GM12801 (cell line): ENCODE measurements around the gene MRPL42.

Source experiments
- TF ChIP-seq, protein P1 (sequence below): IDR thresholded peaks from one replicate; pipeline ENCODE4 v1.5.1; 2011; ENCODE audit warnings: control low read depth; ENCODE audit not compliant: insufficient read length; ENCODE audit errors: extremely low read depth

Gene MRPL42

DNA sequence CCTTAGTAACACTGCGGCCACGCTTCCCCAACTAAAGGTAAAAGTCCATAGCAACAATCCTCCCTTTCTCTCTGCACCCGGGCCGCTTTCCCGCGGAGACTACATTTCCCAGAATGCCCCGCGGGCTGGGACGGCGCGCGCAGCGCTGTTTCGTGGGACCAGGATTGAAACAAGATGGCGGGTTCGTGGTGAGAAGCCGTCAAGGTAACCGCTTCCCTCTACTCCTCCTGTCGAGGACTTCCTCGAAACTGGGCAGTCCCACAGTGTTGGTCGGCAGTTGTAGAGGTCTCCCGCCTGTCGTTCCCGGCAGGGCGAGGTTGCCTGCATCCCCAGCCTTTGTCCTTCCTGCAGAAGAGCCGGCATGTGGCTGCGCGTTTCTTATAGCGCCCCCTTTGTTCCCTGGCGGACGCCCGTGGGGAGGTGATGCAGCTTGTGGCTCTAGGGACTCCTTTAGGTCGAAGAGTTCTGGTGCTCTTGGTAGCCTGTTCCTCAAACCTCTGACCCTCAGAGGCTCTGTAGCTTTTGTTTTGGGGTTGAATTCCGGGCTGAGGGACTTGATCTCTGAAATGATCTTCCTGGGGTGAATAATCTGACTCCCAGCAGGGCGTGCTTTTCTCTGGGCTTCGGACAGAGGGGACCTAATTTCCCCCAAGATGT lies at the start of gene MRPL42:
MRPL42 (plus strand) TSS at position 164 of the 657 bp plus-strand sequence. CDS start 1,772 bp downstream, outside the sequence.
- TF ChIP-seq, protein P1, sequence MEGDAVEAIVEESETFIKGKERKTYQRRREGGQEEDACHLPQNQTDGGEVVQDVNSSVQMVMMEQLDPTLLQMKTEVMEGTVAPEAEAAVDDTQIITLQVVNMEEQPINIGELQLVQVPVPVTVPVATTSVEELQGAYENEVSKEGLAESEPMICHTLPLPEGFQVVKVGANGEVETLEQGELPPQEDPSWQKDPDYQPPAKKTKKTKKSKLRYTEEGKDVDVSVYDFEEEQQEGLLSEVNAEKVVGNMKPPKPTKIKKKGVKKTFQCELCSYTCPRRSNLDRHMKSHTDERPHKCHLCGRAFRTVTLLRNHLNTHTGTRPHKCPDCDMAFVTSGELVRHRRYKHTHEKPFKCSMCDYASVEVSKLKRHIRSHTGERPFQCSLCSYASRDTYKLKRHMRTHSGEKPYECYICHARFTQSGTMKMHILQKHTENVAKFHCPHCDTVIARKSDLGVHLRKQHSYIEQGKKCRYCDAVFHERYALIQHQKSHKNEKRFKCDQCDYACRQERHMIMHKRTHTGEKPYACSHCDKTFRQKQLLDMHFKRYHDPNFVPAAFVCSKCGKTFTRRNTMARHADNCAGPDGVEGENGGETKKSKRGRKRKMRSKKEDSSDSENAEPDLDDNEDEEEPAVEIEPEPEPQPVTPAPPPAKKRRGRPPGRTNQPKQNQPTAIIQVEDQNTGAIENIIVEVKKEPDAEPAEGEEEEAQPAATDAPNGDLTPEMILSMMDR = no peak

DNA sequence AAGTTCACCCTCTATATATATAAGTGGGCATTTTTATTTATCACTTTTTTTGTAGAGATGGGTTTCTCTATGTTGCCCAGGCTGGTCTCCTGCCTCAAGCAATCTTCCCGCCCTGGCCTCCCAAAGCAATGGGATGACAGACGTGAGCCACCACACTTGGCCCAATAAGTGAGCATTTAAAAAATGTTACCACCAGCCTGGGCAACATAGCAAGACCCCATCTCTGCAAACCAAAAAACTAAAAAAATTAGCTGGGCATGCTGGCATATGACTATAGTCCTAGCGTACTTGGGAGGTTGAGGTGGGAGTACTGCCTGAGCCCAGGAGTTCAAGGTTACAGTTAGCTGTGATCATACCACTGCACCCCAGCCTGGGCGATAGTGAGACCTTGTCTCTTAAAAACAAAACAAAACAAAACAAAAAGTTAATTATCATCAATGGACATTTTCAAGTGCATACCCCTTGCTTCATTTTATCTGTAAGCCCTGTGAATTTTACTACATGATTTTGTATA lies 49.3 kb upstream of the MRPL42 start:
- TF ChIP-seq, protein P1 = no peak

DNA sequence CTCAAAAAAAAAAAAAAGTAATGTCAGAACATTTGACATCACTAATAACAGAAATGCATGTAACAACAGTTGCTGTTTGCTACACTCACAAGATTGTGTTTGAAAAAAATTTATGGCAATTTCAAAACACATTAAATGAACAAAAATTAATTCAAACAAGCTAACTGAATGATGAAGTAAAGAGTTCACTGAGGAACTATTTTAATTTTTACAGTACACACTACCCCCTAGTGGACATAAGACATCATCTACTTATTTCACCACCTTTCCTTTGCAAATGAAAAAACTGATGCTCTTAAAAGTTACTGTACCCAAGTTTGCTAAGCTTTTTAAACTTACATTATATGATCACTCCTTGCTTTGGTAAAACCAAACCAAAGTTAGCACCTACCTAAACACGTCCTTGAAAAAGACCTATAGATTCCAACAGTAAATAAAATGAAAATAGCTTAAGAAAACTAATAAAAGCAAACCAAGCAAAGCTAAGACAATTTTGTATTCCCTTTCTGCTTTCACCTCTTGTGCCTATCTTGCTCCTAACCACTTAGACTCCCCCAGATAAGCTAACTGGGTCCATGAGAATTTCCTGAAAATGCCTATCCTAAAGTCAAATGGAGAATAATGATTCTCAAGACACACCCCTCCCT lies 47.8 kb upstream of the MRPL42 start:
- TF ChIP-seq, protein P1 = no peak

DNA sequence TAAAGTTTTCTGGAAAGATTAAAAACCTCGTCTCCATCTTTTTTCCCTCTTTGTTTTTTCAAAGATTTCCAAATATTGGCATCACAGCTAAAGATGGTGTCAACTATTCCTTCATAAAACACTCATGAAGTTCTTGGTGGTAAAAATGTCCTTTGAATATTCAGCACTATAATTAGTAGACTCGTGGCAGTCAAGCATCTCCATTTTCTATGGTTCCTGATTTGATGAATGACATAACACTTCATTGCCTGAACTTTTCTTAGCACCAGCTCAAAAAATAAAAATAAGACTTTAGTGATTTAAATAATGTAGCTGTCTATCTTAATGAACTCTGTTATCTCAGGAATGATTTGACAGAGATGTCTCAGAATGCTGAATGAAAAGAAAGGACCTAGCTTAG lies 45.3 kb upstream of the MRPL42 start:
- TF ChIP-seq, protein P1 = no peak

DNA sequence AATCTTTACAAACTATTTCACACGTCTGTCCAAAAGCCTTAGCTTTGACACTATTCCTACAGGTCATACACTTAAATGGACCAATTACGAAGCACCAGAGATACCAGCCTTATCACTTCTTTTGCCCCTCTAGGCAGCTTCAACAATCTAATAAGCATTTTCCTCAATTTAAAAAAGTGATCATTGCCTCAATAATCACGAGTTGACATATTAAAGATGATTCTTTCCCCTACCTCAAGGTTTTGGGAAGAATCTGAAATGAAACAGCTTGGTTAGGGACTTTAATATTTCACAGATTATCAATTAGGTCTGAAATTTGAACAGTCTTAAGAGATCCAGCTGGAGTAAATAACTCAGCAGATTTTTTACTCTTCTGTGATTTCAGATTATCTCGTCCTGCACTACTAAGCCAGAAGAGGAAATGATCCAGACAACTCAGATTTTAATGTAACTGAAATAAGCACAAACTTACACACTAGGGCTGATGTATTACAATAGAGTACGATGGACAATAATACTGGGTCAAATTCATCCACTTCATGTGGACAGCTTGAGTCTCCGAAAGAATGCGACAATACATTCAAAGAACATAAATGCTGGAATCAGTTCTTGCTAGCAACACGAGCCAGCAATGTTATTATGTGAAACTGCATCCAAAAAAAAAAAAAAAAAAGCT lies 41.4 kb upstream of the MRPL42 start:
- TF ChIP-seq, protein P1 = no peak

DNA sequence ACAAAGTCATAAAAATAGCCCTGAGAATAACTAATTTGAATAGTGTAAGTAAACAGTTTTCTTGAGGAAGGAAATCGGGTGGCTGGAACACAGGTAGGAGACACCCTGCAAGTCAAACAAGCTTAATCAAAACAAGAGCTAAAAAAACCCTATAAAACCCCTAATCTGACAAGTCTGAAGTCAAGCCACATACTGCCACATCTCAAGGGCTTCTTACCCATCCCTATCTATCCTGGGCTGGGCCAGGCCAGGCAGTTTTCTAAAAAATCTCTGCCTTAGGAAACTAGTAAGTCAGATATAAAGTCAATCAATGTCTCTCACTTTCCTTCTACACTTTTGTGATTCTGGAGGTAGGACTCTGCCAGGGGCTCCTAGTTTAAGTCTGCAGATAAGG lies 40.9 kb upstream of the MRPL42 start:
- TF ChIP-seq, protein P1 = no peak

DNA sequence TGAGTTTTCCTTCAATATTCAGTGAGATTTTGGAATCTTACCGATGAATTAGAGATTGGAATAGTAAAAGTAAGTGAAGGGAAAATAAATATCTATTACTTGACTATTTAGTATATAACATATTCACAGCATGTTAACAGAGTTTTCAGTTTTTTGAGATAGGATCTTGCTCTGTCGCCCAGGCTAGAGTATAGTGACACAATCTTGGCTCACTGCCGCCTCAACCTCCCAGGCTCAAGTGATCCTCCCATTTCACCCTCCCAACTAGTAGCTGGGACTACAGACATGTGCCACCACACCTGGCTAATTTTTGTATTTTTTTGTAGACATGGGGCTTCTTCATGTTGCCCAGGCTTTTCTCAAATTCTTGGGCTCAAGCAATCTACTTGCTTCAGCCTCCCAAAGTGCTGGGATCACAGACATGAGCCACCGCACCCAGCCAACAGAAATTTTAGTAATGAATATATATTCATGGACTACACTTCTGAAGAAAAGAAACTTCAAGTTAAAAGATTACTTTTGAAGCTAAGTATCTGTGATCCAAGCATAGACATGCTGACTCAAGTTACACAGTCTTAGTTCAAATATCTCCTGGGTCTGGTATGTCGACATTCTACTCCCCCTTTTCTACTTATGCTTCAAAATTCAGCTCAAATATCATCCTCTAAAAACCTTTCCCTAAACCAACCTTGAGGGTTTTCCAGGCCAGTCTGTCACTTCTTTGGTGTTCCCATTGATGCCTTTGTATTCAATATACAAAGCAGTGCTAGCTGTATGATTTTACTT lies 39.3 kb upstream of the MRPL42 start:
- TF ChIP-seq, protein P1 = no peak
